Testis (tissue), 2 donors: ENCODE results near the gene KIF27.
"Not testable (repeated sequence)": the region's sequence is repeated elsewhere in the genome, so short reads cannot be mapped to it uniquely, and the experiment has no call there.

Source experiments
- POLR2A ChIP-seq: fragments of 450-650 bp; IDR thresholded peaks from one replicate; pipeline ENCODE4 v1.6.1; 2017; ENCODE audit warnings: antibody characterized with exemption, mild to moderate bottlenecking, moderate library complexity
- TF ChIP-seq, protein P1 (sequence below), 3 experiments: fragments of 450-650 bp in 2 of 3; fragments of 200-600 bp in 1 of 3; sonication (generic) in 1 of 3; IDR thresholded peaks; one replicate each; pipeline ENCODE4 v1.5.1; 2016 to 2019; ENCODE audit warnings: antibody characterized with exemption in 3 of 3, mild to moderate bottlenecking in 2 of 3, moderate library complexity in 1 of 3

DNA sequence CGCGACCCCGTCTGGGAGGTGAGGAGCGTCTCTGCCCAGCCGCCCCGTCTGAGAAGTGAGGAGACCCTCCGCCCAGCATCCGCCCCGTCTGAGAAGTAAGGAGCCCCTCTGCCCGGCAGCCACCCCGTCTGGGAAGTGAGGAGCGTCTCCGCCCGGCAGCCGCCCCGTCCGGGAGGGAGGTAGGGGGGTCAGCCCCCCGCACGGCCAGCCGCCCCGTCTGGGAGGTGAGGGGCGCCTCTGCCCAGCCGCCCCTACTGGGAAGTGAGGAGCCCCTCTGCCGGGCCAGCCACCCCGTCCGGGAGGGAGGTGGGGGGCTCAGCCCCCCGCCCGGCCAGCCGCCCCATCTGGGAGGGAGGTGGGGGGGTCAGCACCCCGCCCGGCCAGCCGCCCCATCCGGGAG is 117.3 kb downstream of the KIF27 start:
- TF ChIP-seq, protein P1, sequence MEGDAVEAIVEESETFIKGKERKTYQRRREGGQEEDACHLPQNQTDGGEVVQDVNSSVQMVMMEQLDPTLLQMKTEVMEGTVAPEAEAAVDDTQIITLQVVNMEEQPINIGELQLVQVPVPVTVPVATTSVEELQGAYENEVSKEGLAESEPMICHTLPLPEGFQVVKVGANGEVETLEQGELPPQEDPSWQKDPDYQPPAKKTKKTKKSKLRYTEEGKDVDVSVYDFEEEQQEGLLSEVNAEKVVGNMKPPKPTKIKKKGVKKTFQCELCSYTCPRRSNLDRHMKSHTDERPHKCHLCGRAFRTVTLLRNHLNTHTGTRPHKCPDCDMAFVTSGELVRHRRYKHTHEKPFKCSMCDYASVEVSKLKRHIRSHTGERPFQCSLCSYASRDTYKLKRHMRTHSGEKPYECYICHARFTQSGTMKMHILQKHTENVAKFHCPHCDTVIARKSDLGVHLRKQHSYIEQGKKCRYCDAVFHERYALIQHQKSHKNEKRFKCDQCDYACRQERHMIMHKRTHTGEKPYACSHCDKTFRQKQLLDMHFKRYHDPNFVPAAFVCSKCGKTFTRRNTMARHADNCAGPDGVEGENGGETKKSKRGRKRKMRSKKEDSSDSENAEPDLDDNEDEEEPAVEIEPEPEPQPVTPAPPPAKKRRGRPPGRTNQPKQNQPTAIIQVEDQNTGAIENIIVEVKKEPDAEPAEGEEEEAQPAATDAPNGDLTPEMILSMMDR (IDR thresholded peaks at IDR 0.05) = not testable (repeated sequence)
- not testable (repeated sequence) for TF ChIP-seq POLR2A
